ENCODE results near the gene NDUFB3.

DNA sequence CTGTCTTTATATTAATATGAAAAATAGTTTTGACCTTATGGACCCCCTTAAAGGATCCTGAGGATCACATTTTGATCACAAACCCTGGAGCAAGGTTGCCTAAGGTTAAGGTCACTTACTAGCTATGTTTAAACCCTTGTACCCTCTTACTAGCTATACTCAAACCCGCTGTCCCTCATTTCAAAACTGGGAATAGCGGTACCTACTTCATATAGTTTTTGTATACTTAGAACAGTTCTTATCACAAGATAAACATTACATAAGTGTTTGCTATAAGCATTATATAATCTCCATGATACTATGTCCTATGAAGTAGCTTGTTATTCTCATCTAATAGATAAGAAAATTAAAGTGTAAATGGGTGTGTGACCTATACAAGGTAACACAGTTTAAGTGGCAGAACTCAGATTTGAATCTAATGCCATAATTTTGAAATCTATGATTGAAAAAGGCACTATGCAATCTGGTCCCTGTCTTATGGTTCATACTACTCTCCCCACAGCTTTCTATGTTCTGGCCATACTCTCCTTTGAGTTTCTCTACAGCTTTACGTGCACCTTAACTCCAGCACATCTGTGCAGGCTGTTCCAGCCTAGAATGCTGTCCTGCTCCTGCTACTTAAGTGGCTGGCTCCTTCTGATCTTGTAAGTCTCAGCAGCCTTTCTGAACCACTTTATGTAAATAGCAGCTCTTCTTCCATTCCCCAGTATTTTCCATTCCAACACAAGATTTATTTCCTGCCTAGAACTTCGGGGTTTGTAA lies 30.8 kb upstream of the NDUFB3 start:
- no peak for TF ChIP-seq POLR2A (IDR thresholded peaks at IDR 0.05)
- TF ChIP-seq, protein P1, sequence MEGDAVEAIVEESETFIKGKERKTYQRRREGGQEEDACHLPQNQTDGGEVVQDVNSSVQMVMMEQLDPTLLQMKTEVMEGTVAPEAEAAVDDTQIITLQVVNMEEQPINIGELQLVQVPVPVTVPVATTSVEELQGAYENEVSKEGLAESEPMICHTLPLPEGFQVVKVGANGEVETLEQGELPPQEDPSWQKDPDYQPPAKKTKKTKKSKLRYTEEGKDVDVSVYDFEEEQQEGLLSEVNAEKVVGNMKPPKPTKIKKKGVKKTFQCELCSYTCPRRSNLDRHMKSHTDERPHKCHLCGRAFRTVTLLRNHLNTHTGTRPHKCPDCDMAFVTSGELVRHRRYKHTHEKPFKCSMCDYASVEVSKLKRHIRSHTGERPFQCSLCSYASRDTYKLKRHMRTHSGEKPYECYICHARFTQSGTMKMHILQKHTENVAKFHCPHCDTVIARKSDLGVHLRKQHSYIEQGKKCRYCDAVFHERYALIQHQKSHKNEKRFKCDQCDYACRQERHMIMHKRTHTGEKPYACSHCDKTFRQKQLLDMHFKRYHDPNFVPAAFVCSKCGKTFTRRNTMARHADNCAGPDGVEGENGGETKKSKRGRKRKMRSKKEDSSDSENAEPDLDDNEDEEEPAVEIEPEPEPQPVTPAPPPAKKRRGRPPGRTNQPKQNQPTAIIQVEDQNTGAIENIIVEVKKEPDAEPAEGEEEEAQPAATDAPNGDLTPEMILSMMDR (IDR thresholded peaks at IDR 0.05), result no peak
